Esophagus squamous epithelium (tissue), 4 donors: ENCODE results near the gene SRPX.

Source experiments
- POLR2A ChIP-seq, 4 donors: fragments of 450-650 bp; IDR thresholded peaks; one replicate each; pipeline ENCODE4 v1.6.1; 2017; ENCODE audit warnings: antibody characterized with exemption in 4 of 4, mild to moderate bottlenecking in 4 of 4, moderate library complexity in 3 of 4
- TF ChIP-seq, protein P1 (sequence below), 6 experiments: fragments of 450-650 bp in 4 of 6; fragments of 200-600 bp in 2 of 6; sonication (generic) in 2 of 6; IDR thresholded peaks; one replicate each; pipeline ENCODE4 v1.5.1; 2016 to 2019; ENCODE audit warnings: antibody characterized with exemption in 6 of 6, mild to moderate bottlenecking in 4 of 6, moderate library complexity in 4 of 6

- TF ChIP-seq, protein P1, sequence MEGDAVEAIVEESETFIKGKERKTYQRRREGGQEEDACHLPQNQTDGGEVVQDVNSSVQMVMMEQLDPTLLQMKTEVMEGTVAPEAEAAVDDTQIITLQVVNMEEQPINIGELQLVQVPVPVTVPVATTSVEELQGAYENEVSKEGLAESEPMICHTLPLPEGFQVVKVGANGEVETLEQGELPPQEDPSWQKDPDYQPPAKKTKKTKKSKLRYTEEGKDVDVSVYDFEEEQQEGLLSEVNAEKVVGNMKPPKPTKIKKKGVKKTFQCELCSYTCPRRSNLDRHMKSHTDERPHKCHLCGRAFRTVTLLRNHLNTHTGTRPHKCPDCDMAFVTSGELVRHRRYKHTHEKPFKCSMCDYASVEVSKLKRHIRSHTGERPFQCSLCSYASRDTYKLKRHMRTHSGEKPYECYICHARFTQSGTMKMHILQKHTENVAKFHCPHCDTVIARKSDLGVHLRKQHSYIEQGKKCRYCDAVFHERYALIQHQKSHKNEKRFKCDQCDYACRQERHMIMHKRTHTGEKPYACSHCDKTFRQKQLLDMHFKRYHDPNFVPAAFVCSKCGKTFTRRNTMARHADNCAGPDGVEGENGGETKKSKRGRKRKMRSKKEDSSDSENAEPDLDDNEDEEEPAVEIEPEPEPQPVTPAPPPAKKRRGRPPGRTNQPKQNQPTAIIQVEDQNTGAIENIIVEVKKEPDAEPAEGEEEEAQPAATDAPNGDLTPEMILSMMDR (IDR thresholded peaks at IDR 0.05): peak in 5 of 6 experiments; percentile 10 to 57 (median 17)
- no peak for TF ChIP-seq POLR2A (IDR thresholded peaks at IDR 0.05)
These were observed 45.5 kb downstream of the SRPX start for GRCh38 chrX:38175139-38175538.
